ENCODE data around the gene SRPX.

GRCh38 chrX:38150993-38151392 lies 69.7 kb downstream of the SRPX start:
- no peak for TF ChIP-seq CTCF (IDR thresholded peaks at IDR 0.05)
- no peak for TF ChIP-seq POLR2AphosphoS5 (IDR thresholded peaks at IDR 0.05)

Data from esophagus muscularis mucosa (tissue), 3 donors.